GM12878 (cell line): ENCODE results near the gene SSBP2.

Experiments used
- CEBPB ChIP-seq, 2 experiments: fragments of 150-350 bp in 1 of 2; IDR thresholded peaks; 2 replicates each; pipeline ENCODE4 v1.6.1; 2012 to 2014; ENCODE audit warnings: low read depth in 2 of 2, low read length in 2 of 2, borderline replicate concordance in 1 of 2, inconsistent platforms in 1 of 2
- CREM ChIP-seq: IDR thresholded peaks from 2 replicates; pipeline ENCODE4 v1.6.1; 2014; ENCODE audit warnings: antibody characterized with exemption, low read depth
- CTCF ChIP-seq, 3 experiments: IDR thresholded peaks in 2 of 3; conservative IDR thresholded peaks in 1 of 3; 2 replicates each; pipeline ENCODE4 v1.5.1; 2011; ENCODE audit warnings: low read depth in 3 of 3, low read length in 3 of 3, mild to moderate bottlenecking in 3 of 3, control low read depth in 2 of 3, moderate library complexity in 2 of 3, inconsistent platforms in 1 of 3, mixed read lengths in 1 of 3; ENCODE audit not compliant: control insufficient read depth in 2 of 3, insufficient read depth in 1 of 3; ENCODE audit errors: extremely low read depth in 1 of 3
- POLR2AphosphoS5 ChIP-seq: IDR thresholded peaks from 2 replicates; pipeline ENCODE4 v1.6.1; 2011; ENCODE audit warnings: mild to moderate bottlenecking, low read length, inconsistent platforms
- RB1 ChIP-seq: fragments of 450-650 bp; formaldehyde crosslinking; IDR thresholded peaks from 2 replicates; pipeline ENCODE4 v1.6.1; 2017; ENCODE audit warnings: mild to moderate bottlenecking, borderline replicate concordance
- TCF12 ChIP-seq: IDR thresholded peaks from 2 replicates; pipeline ENCODE4 v1.6.1; 2011; ENCODE audit warnings: low read depth, mild to moderate bottlenecking, low read length
- YBX1 ChIP-seq: fragments of 450-650 bp; IDR thresholded peaks from 2 replicates; pipeline ENCODE4 v1.6.1; 2016; ENCODE audit warnings: antibody characterized with exemption
- ZBTB33 ChIP-seq: fragments of 450-650 bp; IDR thresholded peaks from 2 replicates; pipeline ENCODE4 v1.6.1; 2017; ENCODE audit warnings: mild to moderate bottlenecking
- ZNF384 ChIP-seq: IDR thresholded peaks from 2 replicates; pipeline ENCODE4 v1.6.1; 2012; ENCODE audit warnings: low read depth, mild to moderate bottlenecking, low read length, improper control_type of control experiment, borderline replicate concordance

- TF ChIP-seq ZNF384: no peak
- TF ChIP-seq CEBPB (IDR thresholded peaks at IDR 0.05; ENCODE audit: borderline replicate concordance in 1 of 2, low read depth in 2 of 2, low read length in 2 of 2): no peak
- TF ChIP-seq CREM: no peak
- TF ChIP-seq RB1: no peak
- no peak for TF ChIP-seq CTCF (IDR thresholded peaks at IDR 0.05 in 2 of 3, conservative IDR thresholded peaks at IDR 0.05 in 1 of 3; ENCODE audit: control insufficient read depth in 2 of 3, extremely low read depth in 1 of 3, insufficient read depth in 1 of 3, low read depth in 3 of 3, low read length in 3 of 3)
- no peak for TF ChIP-seq ZBTB33
- no peak for TF ChIP-seq YBX1
- no peak for TF ChIP-seq TCF12
- TF ChIP-seq POLR2AphosphoS5: no peak
Observed at GRCh38 chr5:81572201-81572600, 178.7 kb downstream of the SSBP2 start.
